Activated CD8-positive, alpha-beta memory T cell treated with anti-CD3 and anti-CD28 coated beads for 48 hours (primary cell): ENCODE results near the gene OR2V2.
"Not testable (repeated sequence)": the region's sequence is repeated elsewhere in the genome, so short reads cannot be mapped to it uniquely, and the experiment has no call there.

Experiments used
- DNase-seq, 3 experiments: peaks; one replicate each; pipeline ENCODE4 v3.0.0-alpha.2; 2020; ENCODE audit warnings: low read depth in 2 of 3, low spot score in 2 of 3

The OR2V2 gene, protein sequence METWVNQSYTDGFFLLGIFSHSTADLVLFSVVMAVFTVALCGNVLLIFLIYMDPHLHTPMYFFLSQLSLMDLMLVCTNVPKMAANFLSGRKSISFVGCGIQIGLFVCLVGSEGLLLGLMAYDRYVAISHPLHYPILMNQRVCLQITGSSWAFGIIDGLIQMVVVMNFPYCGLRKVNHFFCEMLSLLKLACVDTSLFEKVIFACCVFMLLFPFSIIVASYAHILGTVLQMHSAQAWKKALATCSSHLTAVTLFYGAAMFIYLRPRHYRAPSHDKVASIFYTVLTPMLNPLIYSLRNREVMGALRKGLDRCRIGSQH

DNA sequence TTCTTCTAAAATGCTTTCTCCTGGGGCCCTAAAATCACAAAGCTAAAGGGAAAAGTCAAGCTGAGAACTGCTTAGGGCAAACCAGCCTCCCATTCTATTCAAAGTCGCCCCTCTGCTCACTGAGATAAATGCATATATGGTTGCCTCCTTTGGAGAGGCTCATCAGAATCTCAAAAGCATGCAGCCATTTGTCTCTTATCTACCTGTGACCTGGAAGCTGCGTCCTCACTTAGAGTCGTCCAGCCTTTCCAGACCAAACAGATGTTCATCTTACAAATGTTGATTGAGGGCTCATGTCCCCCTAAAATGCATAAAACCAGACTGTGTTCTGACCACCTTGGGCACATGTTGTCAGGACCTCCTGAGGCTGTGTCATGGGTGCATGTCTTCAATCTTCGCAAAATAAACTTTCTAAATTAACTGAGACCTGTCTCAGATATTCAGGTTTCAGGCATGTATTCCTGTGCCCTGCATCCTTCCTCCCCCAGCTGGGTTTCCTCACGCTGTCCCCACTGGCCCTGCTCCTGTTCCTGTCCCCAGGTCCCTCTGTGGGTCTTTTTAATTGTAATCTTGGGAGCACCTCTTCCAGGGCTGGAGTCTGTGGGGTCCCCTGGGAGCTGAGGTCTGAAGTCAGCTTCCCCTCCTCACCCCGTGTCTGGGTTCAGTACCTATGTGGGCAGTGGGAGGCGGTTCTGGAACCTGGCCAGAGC lies at the start of gene OR2V2:
Gene OR2V2 (plus strand): TSS at position 660 of the 710 bp plus-strand sequence. CDS start 7,357 bp downstream, outside the sequence.
- not testable (repeated sequence) for DNase-seq

DNA sequence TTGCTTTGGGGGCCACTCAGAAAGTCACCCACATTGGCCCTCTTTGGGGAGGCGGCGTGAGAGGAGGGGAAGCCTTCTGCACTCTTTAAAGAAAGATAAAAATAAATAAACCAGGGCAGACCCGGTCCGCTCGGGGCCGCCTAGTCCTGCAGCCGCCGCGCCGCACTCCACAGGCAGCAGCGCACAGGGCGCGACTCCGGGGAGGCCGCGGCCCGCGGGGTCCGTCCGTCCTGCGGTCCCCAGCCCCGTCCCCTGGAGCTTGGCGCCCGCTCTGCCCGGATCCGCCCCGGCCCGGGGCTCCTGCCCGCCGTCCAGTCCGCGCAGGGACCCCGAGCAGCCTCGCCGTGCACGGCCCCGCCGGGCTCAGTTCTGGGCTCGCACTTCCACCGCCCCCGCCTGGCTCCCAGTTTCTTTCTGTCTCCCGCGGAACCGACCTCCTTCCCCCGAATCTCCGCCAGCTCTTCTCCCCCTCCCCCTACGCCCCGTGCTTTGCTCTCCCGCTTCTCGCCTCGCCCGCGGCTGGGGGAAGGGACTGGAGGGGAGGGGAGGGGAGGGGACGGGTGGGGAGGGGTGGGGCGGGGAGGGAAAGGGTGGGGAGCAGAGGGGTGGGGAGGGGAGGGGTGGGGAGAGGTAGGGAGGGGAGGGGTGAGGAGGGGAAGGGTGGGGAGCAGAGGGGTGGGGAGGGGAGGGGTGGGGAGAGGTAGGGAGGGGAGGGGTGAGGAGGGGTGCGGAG lies 49.5 kb upstream of the OR2V2 start:
- not testable (repeated sequence) for DNase-seq

DNA sequence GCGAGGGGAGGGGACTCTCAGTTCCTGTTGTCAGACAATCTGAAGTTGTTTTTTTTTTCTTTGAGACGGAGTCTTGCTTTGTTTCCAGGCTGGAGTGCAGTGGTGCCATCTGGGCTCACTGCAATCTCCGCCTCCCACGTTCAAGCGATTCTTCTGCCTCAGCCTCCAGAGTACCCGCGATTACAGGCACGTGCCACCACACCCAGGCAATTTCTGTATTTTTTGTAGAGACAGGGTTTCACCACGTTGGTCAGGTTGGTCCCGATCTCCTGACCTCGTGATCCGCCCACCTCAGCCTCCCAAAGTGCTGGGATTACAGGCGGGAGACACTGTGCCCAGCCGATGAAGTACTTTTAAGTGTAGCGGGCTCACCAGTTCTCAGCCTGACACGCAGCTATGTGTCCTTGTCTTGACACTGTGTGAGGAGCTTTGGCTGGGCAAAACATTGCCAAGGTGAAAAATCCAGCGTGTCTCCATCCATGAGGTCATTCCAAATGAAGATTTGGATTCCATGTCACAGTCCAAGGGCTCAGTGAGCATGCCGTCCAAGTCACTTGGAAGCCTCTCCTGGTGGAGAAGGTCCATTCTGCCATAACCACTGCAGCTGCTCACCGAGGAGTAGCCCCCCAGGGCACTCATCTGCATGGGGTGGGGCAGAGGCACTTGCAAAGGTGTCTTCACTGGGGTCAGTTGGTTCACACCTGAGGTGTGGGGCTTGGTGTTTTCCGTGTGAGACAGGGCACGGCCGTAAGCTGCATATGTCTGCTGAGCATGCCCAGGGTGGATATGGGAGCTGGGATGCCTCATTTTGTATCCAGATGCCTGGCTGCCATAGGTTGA lies 48.4 kb upstream of the OR2V2 start:
- DNase-seq: no peak

DNA sequence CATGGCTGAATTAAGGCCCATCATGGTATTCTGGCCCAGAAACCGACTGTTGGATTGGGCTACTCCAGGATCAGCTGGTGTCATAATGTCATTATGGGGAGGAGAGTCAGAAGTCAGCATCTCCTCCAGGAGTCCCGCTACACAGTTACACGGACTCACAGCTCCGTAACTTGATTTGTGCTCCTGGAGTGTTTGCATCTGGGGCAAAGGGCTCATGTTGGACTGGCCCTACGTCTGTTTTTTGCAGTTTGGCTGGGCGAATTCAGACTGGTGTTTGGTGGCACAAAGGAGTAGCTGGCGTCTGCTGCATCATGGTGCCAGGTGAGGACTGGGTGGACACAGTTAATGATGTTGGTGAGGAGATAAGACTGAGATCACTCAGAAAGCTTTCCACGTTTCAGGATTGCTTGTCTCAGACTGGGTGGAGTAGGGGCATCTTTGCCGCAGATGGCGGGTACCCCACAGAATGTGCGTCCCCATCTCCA lies 47.7 kb upstream of the OR2V2 start:
- DNase-seq: no peak

DNA sequence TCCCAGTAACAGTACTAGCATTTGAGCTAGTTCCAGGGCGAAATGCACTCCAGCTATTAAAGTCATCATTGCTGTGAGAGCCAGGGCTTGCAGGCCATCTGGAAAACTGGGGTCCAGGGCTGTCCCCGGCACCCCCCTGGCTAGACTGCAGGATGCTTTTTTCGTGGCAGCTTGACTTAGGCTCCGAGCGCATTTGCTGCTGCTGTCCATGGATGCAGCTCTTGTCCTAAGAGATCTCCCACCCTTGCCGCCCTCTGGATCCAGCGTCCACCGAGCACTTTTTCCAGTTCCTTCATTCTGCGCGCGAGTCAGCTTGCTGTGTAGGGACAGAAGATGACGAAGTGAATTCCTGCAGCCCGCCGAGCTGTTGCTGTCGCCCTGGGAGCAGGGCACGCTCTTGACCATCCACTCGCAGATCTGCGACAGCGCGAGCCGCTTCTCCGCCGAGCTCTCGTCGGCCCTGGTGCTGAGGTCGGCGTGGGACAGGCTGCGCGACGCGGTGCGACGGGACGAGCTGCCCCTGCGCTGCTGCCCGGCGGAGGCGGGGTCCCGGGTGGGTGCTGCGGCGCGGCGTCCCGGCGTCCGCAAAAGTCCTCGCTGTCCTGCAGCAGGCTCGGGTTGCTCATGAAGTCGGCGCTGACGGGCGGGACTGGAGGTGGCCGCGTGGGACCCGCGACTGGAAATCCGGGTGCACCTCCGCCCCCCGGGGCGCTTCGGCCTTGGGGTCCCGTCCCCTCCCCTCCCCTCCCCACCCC lies 47.1 kb upstream of the OR2V2 start:
- no peak for DNase-seq

DNA sequence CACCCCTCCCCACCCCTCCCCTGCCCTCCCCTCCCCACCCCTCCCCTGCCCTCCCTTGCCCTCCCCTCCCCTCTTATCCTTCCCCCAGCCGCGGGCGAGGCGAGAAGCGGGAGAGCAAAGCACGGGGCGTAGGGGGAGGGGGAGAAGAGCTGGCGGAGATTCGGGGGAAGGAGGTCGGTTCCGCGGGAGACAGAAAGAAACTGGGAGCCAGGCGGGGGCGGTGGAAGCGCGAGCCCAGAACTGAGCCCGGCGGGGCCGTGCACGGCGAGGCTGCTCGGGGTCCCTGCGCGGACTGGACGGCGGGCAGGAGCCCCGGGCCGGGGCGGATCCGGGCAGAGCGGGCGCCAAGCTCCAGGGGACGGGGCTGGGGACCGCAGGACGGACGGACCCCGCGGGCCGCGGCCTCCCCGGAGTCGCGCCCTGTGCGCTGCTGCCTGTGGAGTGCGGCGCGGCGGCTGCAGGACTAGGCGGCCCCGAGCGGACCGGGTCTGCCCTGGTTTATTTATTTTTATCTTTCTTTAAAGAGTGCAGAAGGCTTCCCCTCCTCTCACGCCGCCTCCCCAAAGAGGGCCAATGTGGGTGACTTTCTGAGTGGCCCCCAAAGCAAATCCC lies 46.2 kb upstream of the OR2V2 start:
- DNase-seq: not testable (repeated sequence)

DNA sequence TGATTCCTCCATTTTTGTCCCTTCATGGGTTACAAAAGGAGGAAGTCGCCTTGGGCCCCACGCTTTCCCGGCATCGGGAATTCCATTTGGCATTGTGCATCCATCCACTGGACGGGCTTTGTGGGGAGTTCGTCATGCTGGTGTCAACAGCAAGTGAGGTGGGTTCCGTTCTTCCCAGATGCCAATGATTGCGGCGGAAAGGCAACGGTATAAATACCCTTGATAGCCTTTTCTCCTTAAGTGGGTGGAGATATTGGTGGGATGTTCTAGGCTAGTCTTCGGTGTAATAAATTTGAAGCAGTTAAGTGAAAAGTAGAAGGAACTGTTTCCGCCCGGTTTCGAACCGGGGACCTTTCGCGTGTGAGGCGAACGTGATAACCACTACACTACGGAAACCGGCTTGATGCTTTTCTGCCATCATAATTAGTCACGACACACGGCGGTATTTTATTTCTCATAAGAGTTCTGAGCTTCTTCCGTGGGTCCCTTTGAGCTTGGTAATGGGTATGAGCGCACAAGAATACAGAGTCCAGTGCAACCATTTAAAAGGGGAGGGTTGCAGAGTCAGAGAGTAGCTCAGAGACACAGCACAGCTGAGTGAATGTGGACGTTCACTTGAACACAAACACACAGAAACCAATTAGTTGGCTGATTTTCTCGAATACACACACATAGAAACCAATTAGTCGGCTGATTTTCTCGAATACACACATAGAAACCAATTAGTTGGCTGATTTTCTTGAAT lies 45.3 kb upstream of the OR2V2 start:
- not testable (repeated sequence) for DNase-seq

DNA sequence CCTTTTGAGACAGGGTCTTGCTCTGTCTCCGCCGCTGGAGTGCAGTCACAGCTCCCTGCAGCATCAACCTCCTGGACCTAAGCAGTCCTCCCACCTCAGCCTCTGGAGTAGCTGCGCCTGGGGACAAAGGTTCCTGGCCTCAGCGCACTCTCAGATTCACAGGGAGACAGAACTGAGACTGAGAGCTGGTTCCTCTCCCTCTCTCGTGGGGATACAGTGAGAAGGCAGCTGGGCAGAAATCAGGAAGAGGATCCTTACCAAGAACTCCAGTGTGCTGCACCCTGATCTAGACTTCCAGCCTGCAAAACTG lies 43.2 kb upstream of the OR2V2 start:
- DNase-seq: not testable (repeated sequence)

DNA sequence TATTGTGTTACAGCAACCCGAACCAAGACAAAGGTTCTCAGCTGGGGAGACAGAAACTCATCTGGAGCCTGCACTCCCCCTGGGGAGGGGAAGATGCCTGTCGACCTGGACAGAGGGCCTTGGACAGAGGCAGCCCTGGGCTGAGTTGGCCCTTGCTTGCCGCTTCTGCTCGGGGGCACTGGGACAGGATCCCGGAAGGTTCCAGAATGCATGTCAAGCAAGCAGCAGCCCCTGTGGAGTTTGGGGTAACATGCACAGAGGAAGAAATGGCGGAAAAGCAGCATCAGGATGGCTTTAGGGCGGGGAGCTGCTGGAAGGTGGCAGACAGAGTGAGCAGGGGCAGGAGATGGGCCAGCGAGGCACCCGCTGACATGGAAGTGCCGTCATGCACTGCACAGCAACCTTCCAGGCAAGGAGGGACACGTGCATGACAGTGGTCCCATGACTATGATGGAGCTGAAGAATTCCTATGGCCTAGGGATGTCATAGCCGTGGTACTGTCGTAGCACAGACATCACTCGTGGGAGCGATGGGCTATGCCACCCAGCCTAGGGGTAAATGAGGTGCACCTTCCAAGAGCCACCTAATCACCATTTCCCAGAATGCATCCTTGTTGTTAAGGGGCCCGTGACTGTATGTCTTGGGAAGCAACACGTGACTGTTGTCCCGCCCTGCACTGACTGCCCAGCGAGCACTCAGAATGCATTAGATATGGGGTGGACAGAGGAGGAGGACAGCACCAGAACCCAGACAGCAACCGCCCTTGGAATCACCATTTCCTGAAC lies 42.6 kb upstream of the OR2V2 start:
- DNase-seq: not testable (repeated sequence)

DNA sequence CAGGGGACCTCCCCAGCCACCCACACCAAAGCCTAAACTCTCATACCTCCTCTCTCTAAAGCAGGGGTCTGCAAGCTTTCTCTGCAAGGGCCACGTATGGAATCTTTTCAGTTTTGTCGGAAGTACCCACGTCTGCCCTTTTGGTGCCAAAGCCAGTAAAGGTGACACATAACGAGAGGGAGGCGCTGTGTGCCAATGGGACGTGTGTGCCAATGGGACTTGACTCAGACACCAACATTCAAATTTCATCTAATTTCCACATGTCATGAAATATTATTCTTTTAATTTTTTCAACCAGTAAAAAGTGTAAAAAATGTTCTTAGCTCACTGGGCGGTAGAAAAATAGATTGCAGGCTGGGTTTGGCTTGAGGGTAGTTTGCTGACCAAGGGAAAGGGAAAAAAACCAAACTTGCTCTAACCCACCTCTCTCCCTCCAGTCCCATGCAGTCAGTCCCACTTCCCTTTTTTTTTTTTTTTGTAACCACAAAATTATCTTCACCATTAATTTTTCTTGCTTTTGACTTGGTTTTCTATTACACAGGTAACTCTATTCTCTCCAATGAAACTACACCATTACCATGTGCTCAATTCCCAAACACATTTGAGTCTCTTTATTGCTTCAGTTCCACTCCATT lies 41.9 kb upstream of the OR2V2 start:
- no peak for DNase-seq

DNA sequence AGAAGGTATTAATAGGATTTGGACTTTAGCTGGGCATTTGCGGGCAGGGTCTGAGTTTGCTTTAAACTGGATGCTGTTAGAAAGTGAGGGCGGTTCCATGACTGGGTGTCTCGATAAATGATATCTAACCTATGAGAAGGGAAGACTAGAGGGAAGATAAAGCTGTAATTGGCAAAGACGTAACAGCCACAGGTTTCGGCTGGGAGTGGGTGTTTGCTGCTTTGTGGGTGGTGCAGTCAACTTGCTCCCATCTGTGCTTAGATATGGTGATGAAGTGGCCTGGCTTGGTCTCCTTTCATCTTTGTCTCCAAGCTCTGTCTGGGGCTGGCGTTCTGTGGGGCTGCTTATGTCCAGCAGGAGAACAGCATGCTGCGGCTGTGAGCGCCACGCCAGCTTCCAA lies 39.7 kb upstream of the OR2V2 start:
- DNase-seq: no peak

DNA sequence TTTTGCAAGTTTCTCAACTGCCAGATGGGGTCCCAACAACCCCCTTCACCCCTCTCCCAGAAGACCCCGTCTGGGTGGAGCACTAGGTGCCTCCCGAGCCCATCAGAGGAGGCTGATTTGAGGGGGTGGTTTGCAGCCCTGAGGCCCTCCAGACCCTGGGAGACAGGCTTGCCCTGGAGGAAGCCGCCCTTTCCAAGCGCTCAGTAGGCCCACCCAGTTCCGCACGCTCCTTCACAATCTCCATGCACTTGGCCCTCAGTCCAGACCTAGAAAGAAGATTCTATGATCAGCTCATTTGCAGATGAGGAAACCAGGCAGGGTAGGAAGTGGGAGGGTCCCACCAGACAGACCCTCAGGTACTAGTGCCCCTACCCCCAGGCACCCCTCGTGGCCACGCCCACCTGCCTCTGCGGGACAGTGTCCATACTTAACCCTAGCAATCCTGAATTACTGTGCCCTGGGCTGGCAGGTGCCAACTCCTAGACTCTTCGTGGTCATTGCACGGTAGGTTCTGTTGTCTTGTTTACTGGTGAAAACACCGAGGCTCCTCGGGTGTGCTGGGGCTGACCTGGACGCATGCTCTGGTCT lies 38.7 kb upstream of the OR2V2 start:
- no peak for DNase-seq

DNA sequence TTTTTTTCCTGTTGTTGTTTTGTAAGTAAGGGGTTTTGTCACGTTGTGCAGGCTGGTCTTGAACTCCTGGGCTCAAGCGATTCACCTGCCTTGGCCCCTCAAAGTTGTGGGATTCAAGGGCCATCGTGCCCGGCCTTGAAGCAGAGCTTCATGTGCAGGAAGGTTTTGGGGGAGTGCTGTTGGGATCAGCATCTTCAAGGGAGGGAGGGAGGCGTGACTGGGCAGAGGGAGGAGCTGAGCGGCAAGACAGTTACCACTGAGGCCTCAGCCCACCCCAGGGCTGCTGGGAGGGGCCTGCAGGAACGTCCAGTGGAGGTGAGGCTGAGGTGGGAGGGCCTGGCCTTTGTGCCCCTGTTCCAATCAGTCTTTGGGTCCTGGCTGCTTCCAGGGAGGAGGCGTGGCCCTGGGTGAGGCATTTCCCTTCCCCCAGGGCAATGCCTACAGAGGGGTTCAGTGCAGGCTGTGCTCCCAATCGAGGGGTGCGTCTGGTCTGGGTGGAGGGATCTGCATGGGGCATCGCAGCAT lies 37.8 kb upstream of the OR2V2 start:
- no peak for DNase-seq

DNA sequence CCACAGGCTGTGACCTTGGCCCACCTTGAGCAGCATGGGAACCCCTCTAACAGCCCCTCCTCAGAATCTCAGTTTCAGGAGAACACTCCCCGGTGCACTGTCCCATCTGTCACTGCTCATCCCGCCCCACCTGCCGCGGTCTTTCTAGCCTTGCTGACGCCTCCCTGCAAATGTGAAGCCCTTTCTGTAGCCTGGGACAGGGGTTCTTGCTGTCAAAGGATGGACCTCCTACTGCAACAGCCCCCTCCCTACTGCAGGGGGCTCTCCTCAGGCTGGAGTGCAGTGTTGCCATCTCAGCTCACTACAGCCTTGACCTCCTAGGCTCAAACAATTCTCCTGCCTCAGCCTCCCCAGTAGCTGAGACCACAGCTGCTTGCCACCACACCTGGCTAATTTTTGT lies 36.4 kb upstream of the OR2V2 start:
- DNase-seq: no peak

DNA sequence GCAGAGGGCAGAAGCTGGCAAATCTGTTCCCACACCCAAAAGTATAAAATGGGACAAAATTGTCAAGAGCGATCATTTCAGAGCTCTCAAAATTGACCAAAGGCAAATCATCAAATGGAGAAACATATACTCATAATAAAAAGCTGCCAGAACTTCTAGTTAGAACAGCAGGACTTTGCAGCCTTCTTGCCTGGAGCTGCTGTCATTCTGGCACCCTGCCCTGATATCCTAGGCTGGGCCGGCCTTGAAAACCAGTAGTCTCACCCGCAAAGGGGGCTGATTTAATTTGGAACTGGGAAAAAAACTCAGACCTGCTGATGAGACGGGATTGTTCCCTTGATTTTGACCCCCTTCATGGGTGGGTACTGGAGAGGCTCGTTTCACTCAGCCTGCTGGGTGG lies 34.9 kb upstream of the OR2V2 start:
- DNase-seq: no peak

DNA sequence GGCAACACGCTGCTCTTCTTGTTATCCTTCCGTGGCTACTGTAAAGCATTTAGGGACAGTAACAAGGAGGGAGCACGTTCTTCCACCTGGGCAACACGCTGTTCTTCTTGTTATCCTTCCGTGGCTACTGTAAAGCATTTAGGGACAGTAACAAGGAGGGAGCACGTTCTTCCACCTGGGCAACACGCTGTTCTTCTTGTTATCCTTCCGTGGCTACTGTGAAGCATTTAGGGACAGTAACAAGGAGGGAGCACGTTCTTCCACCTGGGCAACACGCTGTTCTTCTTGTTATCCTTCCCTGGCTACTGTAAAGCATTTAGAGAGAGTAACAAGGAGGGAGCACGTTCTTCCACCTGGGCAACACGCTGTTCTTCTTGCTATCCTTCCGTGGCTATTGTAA lies 33.8 kb upstream of the OR2V2 start:
- not testable (repeated sequence) for DNase-seq

DNA sequence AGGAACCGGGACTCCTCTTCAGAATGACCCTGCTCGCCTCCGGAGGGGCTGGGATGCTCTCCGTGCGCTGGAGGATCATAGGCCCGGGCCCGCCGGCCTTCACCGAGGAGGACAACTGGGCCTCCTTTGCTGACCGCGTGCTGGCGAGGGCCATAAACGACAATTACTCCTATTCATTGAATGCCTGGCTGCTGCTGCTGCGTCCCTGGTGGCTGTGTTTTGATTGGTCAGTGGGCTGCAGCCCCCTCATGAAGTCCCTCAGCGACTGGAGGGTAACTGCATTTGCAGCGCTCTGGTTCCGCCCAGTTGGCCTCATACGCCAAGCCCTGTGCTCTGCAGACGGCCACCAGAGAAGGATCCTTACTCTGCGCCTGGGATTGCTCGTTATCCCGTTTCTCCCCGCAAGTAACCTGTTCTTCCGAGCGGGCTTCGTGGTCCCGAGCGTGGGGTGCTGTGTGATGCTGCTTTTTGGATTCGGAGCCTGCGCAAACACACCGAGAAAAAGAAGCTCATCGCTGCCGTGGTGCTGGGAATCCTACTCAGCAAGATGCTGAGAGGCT lies 33.0 kb upstream of the OR2V2 start:
- no peak for DNase-seq
